Calu3 (cell line): ENCODE results near the gene TEX29. TPM values are rescaled to one million over a fixed set of nuclear protein-coding genes. Genes with fewer than 3 reads are reported as not detected.

Experiments
- BruUV-seq: library from RNA; stranded (reverse); fragments of 400-500 nt; replicated peaks from 2 replicates; lab custom pipeline; 2021; lab: Mats Ljungman, UMichigan
- CTCF ChIA-PET: fragments of 300-600 bp; sonication (Branson Sonifier 250); formaldehyde crosslinking; loops from one replicate; lab custom pipeline; 2022; ENCODE audit warnings: antibody characterized with exemption; lab: Charles Lee
- DNase-seq: peaks from one replicate; pipeline ENCODE4 v3.0.0; 2022
- H3K27ac Mint-ChIP-seq: one replicate; pipeline ENCODE4 v1.8.0; 2022; ENCODE audit warnings: mixed read lengths; ENCODE audit not compliant: unreplicated experiment
- H3K27me3 Mint-ChIP-seq: one replicate; pipeline ENCODE4 v1.8.0; 2022; ENCODE audit warnings: mixed read lengths; ENCODE audit not compliant: unreplicated experiment
- H3K36me3 Mint-ChIP-seq: one replicate; pipeline ENCODE4 v1.8.0; 2022; ENCODE audit warnings: mild to moderate bottlenecking, moderate library complexity, mixed read lengths; ENCODE audit not compliant: insufficient read depth, unreplicated experiment
- H3K4me1 Mint-ChIP-seq: one replicate; pipeline ENCODE4 v1.8.0; 2022; ENCODE audit warnings: mild to moderate bottlenecking, low read depth, mixed read lengths; ENCODE audit not compliant: unreplicated experiment
- H3K4me3 Mint-ChIP-seq: one replicate; pipeline ENCODE4 v1.8.0; 2022; ENCODE audit warnings: mild to moderate bottlenecking, low read depth, moderate library complexity, mixed read lengths; ENCODE audit not compliant: unreplicated experiment
- H3K9me3 Mint-ChIP-seq: one replicate; pipeline ENCODE4 v1.8.0; 2022; ENCODE audit warnings: low read depth, mixed read lengths; ENCODE audit not compliant: unreplicated experiment
- intact Hi-C: fragments of 100-400 bp; cut with micrococcal nuclease; formaldehyde crosslinking; loops from one replicate; pipeline ENCODE4 v1.10.0; 2022; ENCODE audit not compliant: unreplicated experiment
- total RNA-seq: library from RNA; stranded (reverse); gene quantifications from 2 replicates; pipeline ENCODE4 v1.2.3, GENCODE V29; 2022
- TF ChIP-seq, protein P1 (sequence below): fragments of 200-600 bp; IDR thresholded peaks from one replicate; pipeline ENCODE4 v1.8.0; 2022; ENCODE audit warnings: antibody characterized with exemption; ENCODE audit not compliant: unreplicated experiment

The TEX29 gene
- total RNA-seq, 1 experiment from 2014 or later, result not detected

DNA sequence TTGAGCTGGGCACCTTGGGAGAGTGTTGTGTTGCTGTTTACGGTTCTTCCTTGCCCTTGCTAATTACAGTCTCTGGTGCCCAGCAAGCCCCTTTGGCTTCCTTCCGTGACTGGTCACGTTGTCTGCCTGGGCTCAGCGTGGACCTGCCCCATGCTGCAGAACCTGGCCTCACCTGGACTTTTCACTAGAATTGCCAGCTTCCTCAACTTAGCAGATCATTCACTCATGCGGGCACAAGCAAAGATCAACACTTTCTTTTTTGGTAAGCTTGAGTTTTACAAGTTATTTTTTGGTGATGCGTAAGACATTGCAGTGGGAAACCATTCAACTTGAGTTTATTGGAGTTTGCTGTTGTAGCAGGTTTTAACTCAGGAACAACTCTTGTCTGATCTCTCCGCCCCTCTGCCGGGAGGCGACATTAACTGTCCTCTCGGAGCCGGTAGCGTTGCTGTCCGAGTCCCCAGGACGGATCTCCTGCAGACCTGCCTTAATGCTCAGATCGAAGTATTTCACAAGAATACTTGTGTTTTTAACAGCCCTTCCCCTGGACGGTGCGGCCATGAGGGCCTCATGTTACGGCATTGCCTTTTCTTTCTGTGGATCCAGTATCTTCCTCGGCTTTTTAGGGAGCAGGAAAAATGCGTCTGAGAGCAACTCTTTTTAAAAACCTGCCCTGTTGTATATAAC is 15.7 kb upstream of the TEX29 start:
- Mint-ChIP-seq H3K9me3 (no peaks in the 10 kb centered on the region), H3K36me3 (peaks cover 5% of the 10 kb centered on the region), H3K27ac (no peak overlapping the region), H3K27me3 (no peaks in the 10 kb centered on the region), H3K4me3 (no peak overlapping the region), H3K4me1 (no peaks in the 10 kb centered on the region)
- TF ChIP-seq, protein P1, sequence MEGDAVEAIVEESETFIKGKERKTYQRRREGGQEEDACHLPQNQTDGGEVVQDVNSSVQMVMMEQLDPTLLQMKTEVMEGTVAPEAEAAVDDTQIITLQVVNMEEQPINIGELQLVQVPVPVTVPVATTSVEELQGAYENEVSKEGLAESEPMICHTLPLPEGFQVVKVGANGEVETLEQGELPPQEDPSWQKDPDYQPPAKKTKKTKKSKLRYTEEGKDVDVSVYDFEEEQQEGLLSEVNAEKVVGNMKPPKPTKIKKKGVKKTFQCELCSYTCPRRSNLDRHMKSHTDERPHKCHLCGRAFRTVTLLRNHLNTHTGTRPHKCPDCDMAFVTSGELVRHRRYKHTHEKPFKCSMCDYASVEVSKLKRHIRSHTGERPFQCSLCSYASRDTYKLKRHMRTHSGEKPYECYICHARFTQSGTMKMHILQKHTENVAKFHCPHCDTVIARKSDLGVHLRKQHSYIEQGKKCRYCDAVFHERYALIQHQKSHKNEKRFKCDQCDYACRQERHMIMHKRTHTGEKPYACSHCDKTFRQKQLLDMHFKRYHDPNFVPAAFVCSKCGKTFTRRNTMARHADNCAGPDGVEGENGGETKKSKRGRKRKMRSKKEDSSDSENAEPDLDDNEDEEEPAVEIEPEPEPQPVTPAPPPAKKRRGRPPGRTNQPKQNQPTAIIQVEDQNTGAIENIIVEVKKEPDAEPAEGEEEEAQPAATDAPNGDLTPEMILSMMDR, result no peak
- CTCF ChIA-PET, result no interaction called here
- intact Hi-C loops, result no loop called here
- no peak for DNase-seq
- no TSS peak for BruUV-seq

DNA sequence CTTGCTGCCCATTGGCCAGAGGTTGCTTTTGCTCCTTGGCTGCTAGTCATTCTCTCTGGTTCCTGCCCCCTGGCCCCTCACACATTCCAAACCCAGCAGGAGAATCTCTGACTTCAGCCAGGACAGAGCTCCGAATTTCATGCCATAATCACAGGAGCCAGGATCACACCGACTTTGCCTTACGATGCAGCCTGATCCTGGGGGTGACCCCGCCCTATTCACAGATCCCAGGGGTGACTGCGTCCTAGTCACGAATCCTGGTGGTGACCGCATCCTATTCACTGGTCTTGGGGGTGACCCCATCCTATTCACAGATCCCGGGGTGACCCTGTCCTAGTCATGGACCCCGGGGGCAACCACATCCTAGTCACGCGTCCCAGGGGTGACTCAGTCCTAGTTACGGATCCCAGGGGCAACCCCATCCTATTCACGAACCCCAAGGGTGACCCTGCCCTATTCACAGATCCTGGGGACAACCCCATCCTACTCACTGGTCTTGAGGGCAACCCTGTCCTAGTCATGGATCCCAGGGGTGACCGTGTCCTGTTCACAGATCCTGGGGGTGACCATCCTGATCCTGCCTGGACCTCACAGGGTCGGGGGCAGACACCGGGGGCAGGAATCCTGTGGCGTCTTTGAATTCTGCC is 7.4 kb upstream of the TEX29 start:
- Mint-ChIP-seq H3K27me3 (no peaks in the 10 kb centered on the region), H3K4me3 (no peak overlapping the region), H3K4me1 (no peaks in the 10 kb centered on the region), H3K27ac (no peak overlapping the region), H3K9me3 (peaks cover 2% of the 10 kb centered on the region), H3K36me3 (peaks cover 3% of the 10 kb centered on the region)
- intact Hi-C loops, result no loop called here
- no TSS peak for BruUV-seq
- TF ChIP-seq, protein P1, result no peak
- no peak for DNase-seq
- CTCF ChIA-PET, result no interaction called here

GRCh38 chr13:111313911-111314425 is 6.5 kb upstream of the TEX29 start:
- no peaks in the 10 kb centered on the region for H3K4me1 Mint-ChIP-seq
- DNase-seq, result no peak
- CTCF ChIA-PET, result no interaction called here
- no peak overlapping the region for H3K27ac Mint-ChIP-seq
- TF ChIP-seq, protein P1, result no peak
- intact Hi-C loops, result no loop called here
- H3K4me3 Mint-ChIP-seq, result no peak overlapping the region
- BruUV-seq, result no TSS peak
- H3K36me3 Mint-ChIP-seq, result no peaks in the 10 kb centered on the region
- no peaks in the 10 kb centered on the region for H3K27me3 Mint-ChIP-seq
- peaks cover 2% of the 10 kb centered on the region for H3K9me3 Mint-ChIP-seq

GRCh38 chr13:111314852-111315251 is 5.6 kb upstream of the TEX29 start:
- intact Hi-C loops, result no loop called here
- no peaks in the 10 kb centered on the region for H3K36me3 Mint-ChIP-seq
- TF ChIP-seq, protein P1, result no peak
- no peak overlapping the region for H3K27ac Mint-ChIP-seq
- peaks cover 4% of the 10 kb centered on the region for H3K9me3 Mint-ChIP-seq
- H3K4me3 Mint-ChIP-seq, result no peak overlapping the region
- no peak for DNase-seq
- no peaks in the 10 kb centered on the region for H3K27me3 Mint-ChIP-seq
- H3K4me1 Mint-ChIP-seq, result no peaks in the 10 kb centered on the region
- BruUV-seq, result no TSS peak
- CTCF ChIA-PET, result no interaction called here
